Measurements from ENCODE around the gene ISY1. TPM values are rescaled to one million over a fixed set of nuclear protein-coding genes. Genes with fewer than 3 reads are reported as not detected.
"Not testable (repeated sequence)": the region's sequence is repeated elsewhere in the genome, so short reads cannot be mapped to it uniquely, and the experiment has no call there.

The ISY1 gene
- total and polyA plus RNA-seq, 4 donors = 6.4 to 13.2 (median 10.5) TPM

DNA sequence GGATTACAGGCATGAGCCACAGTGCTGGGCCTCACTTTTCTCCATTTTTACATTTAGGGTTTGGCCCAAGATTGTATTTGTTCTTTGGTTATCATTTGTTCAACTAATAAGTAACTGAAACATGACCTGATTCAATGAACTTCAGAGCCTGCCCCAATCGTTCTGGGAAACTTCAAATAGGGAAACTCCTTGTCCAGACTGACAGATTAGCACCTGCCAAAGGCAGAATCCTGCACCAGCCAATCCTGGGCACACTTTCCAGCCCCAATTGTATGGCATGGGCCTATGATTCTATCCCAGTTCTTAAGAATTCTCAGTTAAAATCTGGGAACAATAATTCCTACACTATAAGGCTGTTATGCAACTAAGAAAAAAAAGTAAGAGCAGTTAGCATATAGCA is 21.0 kb downstream of the ISY1 start (continued):
- TF ChIP-seq, protein P1, sequence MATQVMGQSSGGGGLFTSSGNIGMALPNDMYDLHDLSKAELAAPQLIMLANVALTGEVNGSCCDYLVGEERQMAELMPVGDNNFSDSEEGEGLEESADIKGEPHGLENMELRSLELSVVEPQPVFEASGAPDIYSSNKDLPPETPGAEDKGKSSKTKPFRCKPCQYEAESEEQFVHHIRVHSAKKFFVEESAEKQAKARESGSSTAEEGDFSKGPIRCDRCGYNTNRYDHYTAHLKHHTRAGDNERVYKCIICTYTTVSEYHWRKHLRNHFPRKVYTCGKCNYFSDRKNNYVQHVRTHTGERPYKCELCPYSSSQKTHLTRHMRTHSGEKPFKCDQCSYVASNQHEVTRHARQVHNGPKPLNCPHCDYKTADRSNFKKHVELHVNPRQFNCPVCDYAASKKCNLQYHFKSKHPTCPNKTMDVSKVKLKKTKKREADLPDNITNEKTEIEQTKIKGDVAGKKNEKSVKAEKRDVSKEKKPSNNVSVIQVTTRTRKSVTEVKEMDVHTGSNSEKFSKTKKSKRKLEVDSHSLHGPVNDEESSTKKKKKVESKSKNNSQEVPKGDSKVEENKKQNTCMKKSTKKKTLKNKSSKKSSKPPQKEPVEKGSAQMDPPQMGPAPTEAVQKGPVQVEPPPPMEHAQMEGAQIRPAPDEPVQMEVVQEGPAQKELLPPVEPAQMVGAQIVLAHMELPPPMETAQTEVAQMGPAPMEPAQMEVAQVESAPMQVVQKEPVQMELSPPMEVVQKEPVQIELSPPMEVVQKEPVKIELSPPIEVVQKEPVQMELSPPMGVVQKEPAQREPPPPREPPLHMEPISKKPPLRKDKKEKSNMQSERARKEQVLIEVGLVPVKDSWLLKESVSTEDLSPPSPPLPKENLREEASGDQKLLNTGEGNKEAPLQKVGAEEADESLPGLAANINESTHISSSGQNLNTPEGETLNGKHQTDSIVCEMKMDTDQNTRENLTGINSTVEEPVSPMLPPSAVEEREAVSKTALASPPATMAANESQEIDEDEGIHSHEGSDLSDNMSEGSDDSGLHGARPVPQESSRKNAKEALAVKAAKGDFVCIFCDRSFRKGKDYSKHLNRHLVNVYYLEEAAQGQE (IDR thresholded peaks at IDR 0.05) = no peak

DNA sequence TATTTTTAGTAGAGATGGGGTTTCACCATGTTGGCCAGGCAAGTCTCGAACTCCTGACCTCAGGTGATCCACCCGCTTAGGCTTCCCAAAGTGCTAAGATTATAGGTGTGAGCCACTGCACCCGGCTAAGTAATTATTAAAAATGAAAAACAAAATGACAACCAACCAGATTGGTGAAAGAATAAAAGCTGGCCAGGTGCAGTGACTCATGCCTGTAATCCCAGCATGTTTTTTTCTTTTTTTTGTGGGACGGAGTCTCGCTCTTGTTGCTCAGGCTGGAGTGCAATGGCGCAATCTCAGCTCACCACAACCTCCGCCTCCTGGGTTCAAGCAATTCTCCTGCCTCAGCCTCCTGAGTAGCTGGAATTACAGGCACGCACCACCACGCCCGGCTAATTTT is 24.6 kb downstream of the ISY1 start:
- H3K36me3 ChIP-seq (ENCODE audit: control insufficient read depth in 4 of 4, insufficient read depth in 3 of 4, low read depth in 1 of 4, low read length in 3 of 4) = peaks cover 8 to 50% (median 34%) of the 10 kb centered on the region in 4 donors
- H3K9me3 ChIP-seq (ENCODE audit: control insufficient read depth in 4 of 4, low read length in 3 of 4); H3K27me3 ChIP-seq (ENCODE audit: control insufficient read depth in 4 of 4, insufficient read depth in 4 of 4, low read length in 3 of 4); H3K9ac ChIP-seq (ENCODE audit: low read depth in 1 of 2, low read length in 2 of 2); DNase-seq (ENCODE audit: low spot score); H3K4me3 ChIP-seq (ENCODE audit: low read depth in 1 of 3, low read length in 3 of 3); H3K4me1 ChIP-seq (ENCODE audit: control insufficient read depth in 4 of 4, insufficient read depth in 4 of 4, low read length in 3 of 4); H3K27ac ChIP-seq (ENCODE audit: low read depth in 1 of 2, low read length in 2 of 2): not testable (repeated sequence)
- 95% methylated on average over 10 of the region's 10 CpGs for WGBS

DNA sequence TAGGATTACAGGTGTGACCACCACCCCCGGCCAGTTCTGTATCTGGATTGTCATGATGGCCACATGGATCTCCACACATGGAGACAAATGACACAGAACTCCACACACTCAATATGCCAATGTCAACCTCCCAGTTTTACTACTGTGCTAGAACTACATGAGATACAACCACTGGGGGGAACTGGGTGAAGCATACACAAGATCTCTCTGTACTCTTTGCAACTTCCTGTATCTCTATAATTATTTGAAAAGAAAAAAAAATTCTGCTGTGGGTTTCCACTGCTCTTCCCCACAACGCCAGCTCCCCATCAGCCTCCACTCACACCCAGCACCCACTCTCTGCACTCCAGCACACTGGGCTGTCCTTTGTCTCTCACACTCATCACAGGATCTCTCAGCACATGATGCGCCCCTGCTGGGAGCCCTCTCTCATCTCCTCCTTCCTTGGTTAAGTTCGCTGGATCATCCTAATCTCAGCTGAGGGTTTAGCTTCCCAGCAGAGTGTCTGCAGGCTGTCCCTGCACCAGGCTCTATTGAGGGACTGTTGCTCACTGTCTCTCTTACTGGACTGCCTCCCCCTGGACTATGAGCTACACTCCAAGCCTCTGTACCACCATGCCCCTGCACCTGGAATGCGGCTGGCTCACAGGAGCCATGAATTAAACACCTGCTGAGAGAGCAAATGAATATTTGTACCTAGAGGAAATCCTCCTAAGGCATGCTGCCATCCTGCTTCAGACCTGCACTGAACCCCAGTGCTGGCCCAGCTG is 28.6 kb downstream of the ISY1 start:
- H3K9ac ChIP-seq (ENCODE audit: low read depth in 1 of 2, low read length in 2 of 2) = no peak overlapping the region
- H3K4me1 ChIP-seq (ENCODE audit: control insufficient read depth in 4 of 4, insufficient read depth in 4 of 4, low read length in 3 of 4) = peaks cover 0 to 15% (median 11%) of the 10 kb centered on the region in 4 donors
- no peak overlapping the region for H3K4me3 ChIP-seq (ENCODE audit: low read depth in 1 of 3, low read length in 3 of 3)
- DNase-seq (ENCODE audit: low spot score) = no peak
- TF ChIP-seq HNF4G (IDR thresholded peaks at IDR 0.05) (no peak), JUND (IDR thresholded peaks at IDR 0.05) (no peak), YY1 (IDR thresholded peaks at IDR 0.05) (no peak), EGR1 (IDR thresholded peaks at IDR 0.05; ENCODE audit: low read depth in 2 of 2) (no peak), RAD21 (IDR thresholded peaks at IDR 0.05) (no peak), NR2F2 (IDR thresholded peaks at IDR 0.05) (no peak), HNF4A (conservative IDR thresholded peaks at IDR 0.05) (no peak), FOXA2 (IDR thresholded peaks at IDR 0.05) (no peak), TAF1 (conservative IDR thresholded peaks at IDR 0.05) (no peak), GABPA (IDR thresholded peaks at IDR 0.05 in 1 of 2, conservative IDR thresholded peaks at IDR 0.05 in 1 of 2) (no peak), FOXA1 (IDR thresholded peaks at IDR 0.05) (no peak), RXRA (IDR thresholded peaks at IDR 0.05) (no peak), SP1 (IDR thresholded peaks at IDR 0.05) (no peak)
- TF ChIP-seq, protein P1 (IDR thresholded peaks at IDR 0.05) = no peak
- TF ChIP-seq, protein P2, sequence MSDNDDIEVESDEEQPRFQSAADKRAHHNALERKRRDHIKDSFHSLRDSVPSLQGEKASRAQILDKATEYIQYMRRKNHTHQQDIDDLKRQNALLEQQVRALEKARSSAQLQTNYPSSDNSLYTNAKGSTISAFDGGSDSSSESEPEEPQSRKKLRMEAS (IDR thresholded peaks at IDR 0.05) = no peak
- TF ChIP-seq, protein P3, sequence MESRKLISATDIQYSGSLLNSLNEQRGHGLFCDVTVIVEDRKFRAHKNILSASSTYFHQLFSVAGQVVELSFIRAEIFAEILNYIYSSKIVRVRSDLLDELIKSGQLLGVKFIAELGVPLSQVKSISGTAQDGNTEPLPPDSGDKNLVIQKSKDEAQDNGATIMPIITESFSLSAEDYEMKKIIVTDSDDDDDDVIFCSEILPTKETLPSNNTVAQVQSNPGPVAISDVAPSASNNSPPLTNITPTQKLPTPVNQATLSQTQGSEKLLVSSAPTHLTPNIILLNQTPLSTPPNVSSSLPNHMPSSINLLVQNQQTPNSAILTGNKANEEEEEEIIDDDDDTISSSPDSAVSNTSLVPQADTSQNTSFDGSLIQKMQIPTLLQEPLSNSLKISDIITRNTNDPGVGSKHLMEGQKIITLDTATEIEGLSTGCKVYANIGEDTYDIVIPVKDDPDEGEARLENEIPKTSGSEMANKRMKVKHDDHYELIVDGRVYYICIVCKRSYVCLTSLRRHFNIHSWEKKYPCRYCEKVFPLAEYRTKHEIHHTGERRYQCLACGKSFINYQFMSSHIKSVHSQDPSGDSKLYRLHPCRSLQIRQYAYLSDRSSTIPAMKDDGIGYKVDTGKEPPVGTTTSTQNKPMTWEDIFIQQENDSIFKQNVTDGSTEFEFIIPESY (IDR thresholded peaks at IDR 0.05) = no peak
- TF ChIP-seq, protein P4, sequence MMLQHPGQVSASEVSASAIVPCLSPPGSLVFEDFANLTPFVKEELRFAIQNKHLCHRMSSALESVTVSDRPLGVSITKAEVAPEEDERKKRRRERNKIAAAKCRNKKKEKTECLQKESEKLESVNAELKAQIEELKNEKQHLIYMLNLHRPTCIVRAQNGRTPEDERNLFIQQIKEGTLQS (IDR thresholded peaks at IDR 0.05) = no peak
- TF ChIP-seq, protein P5, sequence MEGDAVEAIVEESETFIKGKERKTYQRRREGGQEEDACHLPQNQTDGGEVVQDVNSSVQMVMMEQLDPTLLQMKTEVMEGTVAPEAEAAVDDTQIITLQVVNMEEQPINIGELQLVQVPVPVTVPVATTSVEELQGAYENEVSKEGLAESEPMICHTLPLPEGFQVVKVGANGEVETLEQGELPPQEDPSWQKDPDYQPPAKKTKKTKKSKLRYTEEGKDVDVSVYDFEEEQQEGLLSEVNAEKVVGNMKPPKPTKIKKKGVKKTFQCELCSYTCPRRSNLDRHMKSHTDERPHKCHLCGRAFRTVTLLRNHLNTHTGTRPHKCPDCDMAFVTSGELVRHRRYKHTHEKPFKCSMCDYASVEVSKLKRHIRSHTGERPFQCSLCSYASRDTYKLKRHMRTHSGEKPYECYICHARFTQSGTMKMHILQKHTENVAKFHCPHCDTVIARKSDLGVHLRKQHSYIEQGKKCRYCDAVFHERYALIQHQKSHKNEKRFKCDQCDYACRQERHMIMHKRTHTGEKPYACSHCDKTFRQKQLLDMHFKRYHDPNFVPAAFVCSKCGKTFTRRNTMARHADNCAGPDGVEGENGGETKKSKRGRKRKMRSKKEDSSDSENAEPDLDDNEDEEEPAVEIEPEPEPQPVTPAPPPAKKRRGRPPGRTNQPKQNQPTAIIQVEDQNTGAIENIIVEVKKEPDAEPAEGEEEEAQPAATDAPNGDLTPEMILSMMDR (IDR thresholded peaks at IDR 0.05; ENCODE audit: low read depth, low read length, missing input control) = no peak
- no peaks in the 10 kb centered on the region for H3K9me3 ChIP-seq (ENCODE audit: control insufficient read depth in 4 of 4, low read length in 3 of 4)
- H3K36me3 ChIP-seq (ENCODE audit: control insufficient read depth in 4 of 4, insufficient read depth in 3 of 4, low read depth in 1 of 4, low read length in 3 of 4) = peaks cover 22 to 67% (median 45%) of the 10 kb centered on the region in 4 donors
- no peaks in the 10 kb centered on the region for H3K27me3 ChIP-seq (ENCODE audit: control insufficient read depth in 4 of 4, insufficient read depth in 4 of 4, low read length in 3 of 4)
- 96% methylated on average over 5 of the region's 5 CpGs for WGBS
- no peak overlapping the region for H3K27ac ChIP-seq (ENCODE audit: low read depth in 1 of 2, low read length in 2 of 2)

All from liver (tissue), 9 donors.